ENCODE results near the gene FLYWCH1. TPM values are rescaled to one million over a fixed set of nuclear protein-coding genes. Genes with fewer than 3 reads are reported as not detected.

FLYWCH1 gene
- total RNA-seq, 2 donors from 2014 or later, result 41.4 to 97.1 TPM

DNA sequence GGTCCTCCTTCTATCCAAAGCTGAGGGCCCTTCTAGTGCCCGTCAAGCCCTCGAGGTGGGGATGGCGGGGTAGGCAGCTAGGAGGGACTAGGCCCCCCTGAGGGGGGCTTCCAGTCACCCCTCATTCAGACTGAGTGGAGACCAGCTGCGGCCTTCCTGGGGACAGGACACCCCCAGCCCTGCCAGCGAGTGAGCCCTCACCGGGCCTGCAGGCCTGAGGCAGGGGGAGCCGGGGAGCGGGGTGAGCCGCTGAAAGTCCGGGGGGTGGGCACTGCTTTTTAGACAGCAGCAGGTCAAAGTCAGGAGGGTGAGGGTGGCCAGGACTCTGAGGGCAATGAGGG is 43.7 kb downstream of the FLYWCH1 start:
- Mint-ChIP-seq H3K27ac (no peak overlapping the region), H3K4me3 (no peak overlapping the region), H3K4me1 (peaks cover 2% of the 10 kb centered on the region), H3K36me3 (ENCODE audit: low read depth) (no peaks in the 10 kb centered on the region), H3K27me3 (peaks cover 9% of the 10 kb centered on the region)
- no peaks in the 10 kb centered on the region for H3K9me3 ChIP-seq (ENCODE audit: control insufficient read depth, low read length, poor library complexity, severe bottlenecking)
- ATAC-seq (no peak), DNase-seq (no peak)

DNA sequence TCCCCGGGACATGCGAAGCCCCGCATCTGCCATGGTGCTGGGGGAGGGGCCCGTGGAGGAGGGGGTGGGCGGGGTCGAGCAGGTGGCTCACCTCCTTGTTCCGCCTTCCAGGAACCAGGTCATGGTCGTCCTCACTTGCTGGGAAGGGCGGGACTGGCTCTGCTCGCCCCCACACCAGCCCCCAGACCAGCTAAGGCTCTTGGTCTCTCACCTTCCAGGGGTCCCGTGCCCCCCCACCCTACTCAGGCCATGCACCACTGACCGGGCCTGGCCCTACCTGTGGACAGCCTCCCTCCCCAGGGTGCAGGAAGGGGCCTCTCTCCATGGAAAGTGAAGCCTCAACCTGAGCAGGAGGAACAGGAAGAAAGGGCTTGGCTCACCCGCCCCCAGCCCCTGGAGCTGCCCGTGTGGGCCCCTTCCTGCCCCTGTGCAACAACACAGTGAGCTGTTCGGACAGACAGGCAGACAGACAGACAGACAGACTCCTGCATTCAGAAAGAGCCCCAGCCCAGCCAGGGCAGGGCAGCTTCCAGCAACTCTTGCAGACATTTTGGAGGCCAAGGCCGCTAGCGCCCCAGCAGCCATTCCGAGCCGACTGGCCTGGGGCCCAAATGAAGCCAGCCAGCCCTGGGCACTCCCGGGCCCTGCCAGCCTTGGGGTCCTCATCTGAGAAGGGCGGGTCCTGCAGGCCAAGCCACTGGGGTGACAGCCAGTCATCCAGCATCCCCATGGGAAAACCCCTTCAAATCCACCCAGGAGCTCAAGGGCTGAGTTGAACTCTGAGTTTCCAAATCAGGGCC is 44.2 kb downstream of the FLYWCH1 start:
- Mint-ChIP-seq H3K27ac (no peak overlapping the region), H3K36me3 (ENCODE audit: low read depth) (no peaks in the 10 kb centered on the region), H3K27me3 (peaks cover 9% of the 10 kb centered on the region), H3K4me1 (peaks cover 2% of the 10 kb centered on the region), H3K4me3 (no peak overlapping the region)
- ATAC-seq (no peak), DNase-seq (no peak)
- no peaks in the 10 kb centered on the region for H3K9me3 ChIP-seq (ENCODE audit: control insufficient read depth, low read length, poor library complexity, severe bottlenecking)

DNA sequence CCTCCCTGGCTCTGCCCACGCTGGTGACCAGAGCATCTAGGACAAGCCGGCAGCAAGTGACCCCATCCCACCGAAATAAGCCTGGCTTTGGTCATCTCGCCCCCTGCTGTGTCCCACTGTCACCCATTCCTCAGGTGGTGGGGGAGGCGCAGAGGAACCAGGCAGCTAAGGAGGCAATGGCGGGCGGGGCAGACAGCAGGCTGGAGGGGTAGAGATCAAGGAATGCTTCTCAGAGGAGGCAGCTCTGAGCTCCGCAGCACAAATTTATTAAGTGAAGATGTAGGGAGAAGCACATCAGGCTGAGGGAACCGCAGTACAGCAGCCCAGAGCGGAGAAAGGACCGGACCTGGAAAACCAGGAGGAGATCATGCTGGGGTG is 44.8 kb downstream of the FLYWCH1 start:
- Mint-ChIP-seq H3K36me3 (ENCODE audit: low read depth) (no peaks in the 10 kb centered on the region), H3K4me3 (no peak overlapping the region), H3K4me1 (peaks cover 2% of the 10 kb centered on the region), H3K27me3 (peaks cover 11% of the 10 kb centered on the region), H3K27ac (no peak overlapping the region)
- H3K9me3 ChIP-seq (ENCODE audit: control insufficient read depth, low read length, poor library complexity, severe bottlenecking), result no peaks in the 10 kb centered on the region
- DNase-seq, result no peak
- no peak for ATAC-seq

DNA sequence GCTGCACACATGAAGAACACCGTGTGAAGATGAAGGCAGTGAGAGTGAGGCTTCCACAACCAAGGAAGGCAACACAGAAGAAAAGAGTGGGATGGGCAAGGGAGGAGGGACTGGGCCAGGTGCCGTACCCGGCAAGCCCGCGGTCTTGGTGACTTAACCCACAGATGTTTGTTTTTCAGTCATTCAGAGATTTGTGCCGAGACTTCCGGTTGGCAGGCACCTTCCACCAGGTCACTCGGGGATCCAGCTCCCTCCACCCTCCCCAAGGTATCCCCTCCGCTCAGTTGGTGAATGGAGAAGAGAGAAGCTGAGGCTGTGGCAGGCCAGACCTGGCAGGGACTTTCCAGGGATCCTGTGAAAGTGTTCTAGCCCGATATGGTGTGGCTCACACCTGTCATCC is 47.5 kb downstream of the FLYWCH1 start:
- ATAC-seq (no peak), DNase-seq (no peak)
- Mint-ChIP-seq H3K36me3 (ENCODE audit: low read depth) (peaks cover 2% of the 10 kb centered on the region), H3K4me1 (peaks cover 11% of the 10 kb centered on the region), H3K27me3 (peaks cover 17% of the 10 kb centered on the region), H3K4me3 (no peak overlapping the region), H3K27ac (no peak overlapping the region)
- H3K9me3 ChIP-seq (ENCODE audit: control insufficient read depth, low read length, poor library complexity, severe bottlenecking), result no peaks in the 10 kb centered on the region

DNA sequence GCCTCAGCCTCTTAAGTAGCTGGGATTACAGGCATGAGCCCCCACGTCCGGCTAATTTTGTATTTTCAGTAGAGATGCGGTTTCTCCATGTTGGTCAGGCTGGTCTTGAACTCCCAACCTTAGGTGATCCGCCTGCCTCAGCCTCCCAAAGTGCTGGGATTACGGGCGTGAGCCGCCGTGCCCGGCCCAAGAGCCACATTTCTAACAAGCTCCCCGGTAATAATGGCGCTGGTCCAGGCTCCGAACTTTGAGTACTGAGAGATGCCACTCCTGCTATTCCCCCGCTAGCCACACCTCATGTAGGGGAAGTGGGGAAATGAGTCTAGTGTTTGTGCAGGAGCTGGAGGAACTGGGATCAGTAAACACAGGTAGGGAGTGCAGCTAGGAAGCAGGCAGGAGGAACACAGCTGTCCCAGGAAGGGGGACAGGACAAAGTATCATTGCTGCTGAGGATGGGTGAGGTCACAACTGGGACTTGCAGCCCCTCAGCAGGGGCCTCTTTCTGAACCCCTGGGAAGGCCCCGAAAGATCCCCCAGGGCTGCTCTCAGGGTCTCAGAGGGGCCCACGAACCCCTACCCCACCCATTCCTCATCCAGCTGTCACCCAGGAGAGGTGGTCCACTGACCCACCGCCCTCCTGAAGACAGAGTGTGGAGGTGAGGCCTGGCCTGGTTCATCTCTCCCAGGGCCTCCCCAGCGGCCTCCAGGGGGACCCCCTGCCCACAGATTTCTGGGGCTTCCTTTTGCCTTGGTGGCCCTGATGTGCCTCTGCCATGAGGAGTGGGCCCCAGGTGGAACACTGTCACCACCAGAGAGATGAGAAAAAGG is 48.7 kb downstream of the FLYWCH1 start:
- H3K4me3 Mint-ChIP-seq, result no peak overlapping the region
- peaks cover 17% of the 10 kb centered on the region for H3K27me3 Mint-ChIP-seq
- H3K27ac Mint-ChIP-seq, result no peak overlapping the region
- DNase-seq (no peak), ATAC-seq (no peak)
- no peaks in the 10 kb centered on the region for H3K9me3 ChIP-seq (ENCODE audit: control insufficient read depth, low read length, poor library complexity, severe bottlenecking)
- H3K36me3 Mint-ChIP-seq (ENCODE audit: low read depth), result peaks cover 2% of the 10 kb centered on the region
- H3K4me1 Mint-ChIP-seq, result peaks cover 11% of the 10 kb centered on the region

DNA sequence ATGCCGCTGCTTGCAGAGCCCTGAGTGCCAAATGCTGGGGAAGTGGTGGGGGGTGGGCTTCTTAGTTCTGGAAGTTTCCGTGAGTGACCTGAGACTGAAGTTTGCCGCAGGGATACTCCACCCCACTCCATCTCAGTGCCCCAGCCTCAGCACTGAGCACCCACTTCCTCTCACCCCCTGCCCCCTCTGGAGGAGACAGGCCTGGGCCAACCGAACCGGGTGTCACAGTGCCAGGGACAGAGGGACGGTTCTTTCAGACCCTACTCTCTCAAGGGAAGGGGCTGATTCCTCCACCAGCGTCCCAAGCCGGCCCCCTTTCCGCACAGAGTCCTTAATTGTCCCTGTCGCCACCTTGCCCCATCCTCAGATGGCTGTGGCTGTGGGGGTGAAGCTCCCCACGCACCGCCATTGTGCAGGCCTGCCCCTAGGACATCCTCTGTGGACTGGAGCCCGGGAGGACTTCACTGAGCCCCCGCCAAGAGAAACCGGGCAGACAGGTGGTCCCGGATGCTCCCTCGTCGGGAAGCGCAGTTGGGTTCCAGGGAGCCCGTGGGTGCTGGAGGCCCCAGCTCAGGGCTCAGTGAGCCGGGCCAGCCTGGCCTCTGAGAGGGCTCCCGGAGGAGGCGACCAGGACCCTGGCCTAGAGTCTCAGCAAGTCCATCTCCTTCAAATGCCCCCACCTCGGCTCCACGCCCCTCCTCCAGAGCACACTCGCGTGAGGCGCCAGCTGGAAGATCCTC is 50.8 kb downstream of the FLYWCH1 start:
- peaks cover 2% of the 10 kb centered on the region for H3K36me3 Mint-ChIP-seq (ENCODE audit: low read depth)
- DNase-seq (no peak), ATAC-seq (no peak)
- peak overlapping the region; percentile 25 for H3K4me3 Mint-ChIP-seq
- peaks cover 11% of the 10 kb centered on the region for H3K4me1 Mint-ChIP-seq
- peaks cover 12% of the 10 kb centered on the region for H3K27me3 Mint-ChIP-seq
- no peaks in the 10 kb centered on the region for H3K9me3 ChIP-seq (ENCODE audit: control insufficient read depth, low read length, poor library complexity, severe bottlenecking)
- H3K27ac Mint-ChIP-seq, result no peak overlapping the region

DNA sequence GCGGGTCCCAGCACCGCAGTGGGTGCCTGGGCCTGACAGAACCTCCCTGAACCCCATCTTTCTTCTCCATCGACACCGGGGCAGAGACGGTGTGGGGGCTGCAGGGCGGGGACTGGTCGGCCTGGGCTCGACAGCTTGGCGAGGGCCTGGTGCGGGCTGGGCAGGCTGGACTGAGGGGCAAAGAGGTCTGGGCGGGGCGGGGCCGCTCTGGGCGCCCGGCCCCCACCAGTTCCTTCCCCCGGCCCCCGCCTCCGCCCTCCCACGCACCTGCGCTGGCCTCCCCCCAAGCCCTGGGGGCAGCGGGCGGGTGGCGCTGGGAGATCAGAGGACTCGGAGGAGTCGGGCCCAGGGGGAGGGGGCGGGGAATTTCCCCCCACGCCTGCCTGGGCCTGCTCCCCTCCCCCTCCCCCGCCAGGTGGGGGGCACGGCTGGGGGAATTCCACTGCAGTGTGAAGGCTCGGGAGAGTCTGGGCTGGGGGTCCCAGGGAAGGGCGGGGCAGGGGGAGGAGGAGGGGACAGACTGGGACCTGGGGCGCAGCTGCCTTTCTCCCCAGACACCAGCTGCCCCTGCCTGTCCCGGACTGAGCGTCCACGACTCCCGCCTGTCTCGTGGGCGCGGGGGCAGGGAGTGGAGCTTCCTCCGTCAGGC is 51.5 kb downstream of the FLYWCH1 start:
- ATAC-seq, result peak; percentile 33
- peak overlapping the region; percentile 92 for H3K4me3 Mint-ChIP-seq
- peaks cover 15% of the 10 kb centered on the region for H3K4me1 Mint-ChIP-seq
- DNase-seq, result peak in 1 of 3 donors; percentile 42
- H3K36me3 Mint-ChIP-seq (ENCODE audit: low read depth), result peaks cover 2% of the 10 kb centered on the region
- H3K9me3 ChIP-seq (ENCODE audit: control insufficient read depth, low read length, poor library complexity, severe bottlenecking), result no peaks in the 10 kb centered on the region
- H3K27ac Mint-ChIP-seq, result no peak overlapping the region
- H3K27me3 Mint-ChIP-seq, result peaks cover 16% of the 10 kb centered on the region

DNA sequence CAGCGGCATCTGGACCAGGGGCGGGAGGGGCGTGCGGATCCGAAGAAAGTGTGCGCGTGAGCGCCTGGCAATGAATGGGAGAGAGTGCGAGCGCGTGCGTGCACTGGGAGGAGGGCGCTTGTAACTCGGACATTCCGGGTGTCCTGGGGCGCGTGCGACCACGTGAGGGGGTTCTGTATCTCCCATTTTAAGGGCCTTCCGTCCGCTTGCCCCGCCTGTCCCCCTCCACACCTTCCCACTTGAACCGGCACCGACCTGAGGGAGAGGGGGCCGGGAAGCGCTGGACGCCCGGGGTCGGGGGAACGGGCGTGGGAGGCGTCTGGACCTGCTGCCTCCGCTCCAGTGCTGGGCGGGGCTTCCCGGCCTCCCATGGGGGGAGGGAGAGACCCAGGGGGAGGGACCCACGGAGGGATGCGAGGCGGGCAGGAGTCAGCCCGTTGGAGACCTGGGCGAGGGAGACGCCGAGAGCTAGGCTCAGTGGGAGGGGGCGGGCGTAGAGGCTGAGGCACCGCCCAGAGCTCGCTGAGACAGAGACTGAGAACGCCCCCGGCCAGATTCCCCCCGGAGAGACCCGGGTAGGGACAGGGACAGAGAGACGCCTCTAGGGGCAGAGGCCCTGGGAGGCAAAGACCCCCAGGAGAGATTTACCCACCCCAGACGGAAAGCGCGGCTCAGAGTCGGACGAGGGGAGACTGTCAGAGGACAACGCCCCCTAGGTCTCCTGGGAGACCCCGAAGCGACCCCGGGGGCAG is 52.2 kb downstream of the FLYWCH1 start, which contains the start of gene KREMEN2:
Gene KREMEN2, plus strand, starts transcription at position 553 of the 752 bp plus-strand sequence. CDS start 246 bp downstream, outside the sequence.
- H3K9me3 ChIP-seq (ENCODE audit: control insufficient read depth, low read length, poor library complexity, severe bottlenecking), result no peaks in the 10 kb centered on the region
- peak in 1 of 3 donors; percentile 38 for DNase-seq
- H3K27ac Mint-ChIP-seq, result no peak within 1 kb of the TSS
- peaks cover 20% of the 10 kb centered on the region for H3K4me1 Mint-ChIP-seq
- H3K36me3 Mint-ChIP-seq (ENCODE audit: low read depth), result peaks cover 2% of the 10 kb centered on the region
- H3K27me3 Mint-ChIP-seq, result peaks cover 23% of the 10 kb centered on the region
- H3K4me3 Mint-ChIP-seq, result peak within 1 kb of the TSS; percentile 92
- peak; percentile 14 for ATAC-seq

DNA sequence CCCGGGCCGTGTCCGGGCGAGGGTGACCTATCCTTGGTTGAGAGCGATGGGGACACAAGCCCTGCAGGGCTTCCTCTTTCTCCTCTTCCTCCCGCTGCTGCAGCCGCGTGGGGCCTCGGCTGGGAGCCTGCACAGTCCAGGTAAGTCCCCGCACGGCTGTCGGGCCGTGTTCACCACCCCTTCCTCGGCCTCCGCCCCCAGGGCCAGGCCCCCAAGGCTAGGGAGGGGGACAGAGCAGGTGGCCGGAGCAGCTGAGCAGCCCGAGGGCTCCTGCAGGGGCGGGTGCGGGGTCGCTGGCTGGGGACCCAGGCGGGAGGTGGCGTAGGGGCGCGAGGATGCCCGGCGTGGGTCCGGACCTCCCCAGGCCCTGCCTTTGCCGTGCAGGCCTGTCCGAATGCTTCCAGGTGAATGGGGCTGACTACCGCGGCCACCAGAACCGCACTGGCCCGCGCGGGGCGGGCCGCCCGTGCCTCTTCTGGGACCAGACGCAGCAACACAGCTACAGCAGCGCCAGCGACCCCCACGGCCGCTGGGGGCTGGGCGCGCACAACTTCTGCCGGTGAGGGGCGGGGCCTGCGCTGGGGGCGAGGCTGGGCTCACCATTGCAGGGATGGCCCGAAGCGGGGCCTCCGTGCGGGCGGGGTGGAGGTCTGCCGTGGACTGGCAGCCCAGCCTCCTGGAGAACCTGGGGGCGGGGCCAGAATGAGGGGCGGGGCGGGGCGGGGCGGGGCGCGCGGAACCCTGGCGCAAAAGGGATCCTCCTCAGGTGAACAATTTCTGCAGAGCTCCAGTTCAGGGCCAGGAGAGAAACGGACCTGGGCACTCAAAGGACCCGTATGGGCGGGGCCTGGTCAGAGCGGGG is 53.0 kb downstream of the FLYWCH1 start:
- Mint-ChIP-seq H3K27ac (no peak overlapping the region), H3K36me3 (ENCODE audit: low read depth) (peaks cover 2% of the 10 kb centered on the region), H3K27me3 (peaks cover 18% of the 10 kb centered on the region), H3K4me1 (peaks cover 20% of the 10 kb centered on the region), H3K4me3 (peak overlapping the region; percentile 92)
- DNase-seq (peak; percentile 39 to 66 (median 66)), ATAC-seq (peak; percentile 30)
- no peaks in the 10 kb centered on the region for H3K9me3 ChIP-seq (ENCODE audit: control insufficient read depth, low read length, poor library complexity, severe bottlenecking)

DNA sequence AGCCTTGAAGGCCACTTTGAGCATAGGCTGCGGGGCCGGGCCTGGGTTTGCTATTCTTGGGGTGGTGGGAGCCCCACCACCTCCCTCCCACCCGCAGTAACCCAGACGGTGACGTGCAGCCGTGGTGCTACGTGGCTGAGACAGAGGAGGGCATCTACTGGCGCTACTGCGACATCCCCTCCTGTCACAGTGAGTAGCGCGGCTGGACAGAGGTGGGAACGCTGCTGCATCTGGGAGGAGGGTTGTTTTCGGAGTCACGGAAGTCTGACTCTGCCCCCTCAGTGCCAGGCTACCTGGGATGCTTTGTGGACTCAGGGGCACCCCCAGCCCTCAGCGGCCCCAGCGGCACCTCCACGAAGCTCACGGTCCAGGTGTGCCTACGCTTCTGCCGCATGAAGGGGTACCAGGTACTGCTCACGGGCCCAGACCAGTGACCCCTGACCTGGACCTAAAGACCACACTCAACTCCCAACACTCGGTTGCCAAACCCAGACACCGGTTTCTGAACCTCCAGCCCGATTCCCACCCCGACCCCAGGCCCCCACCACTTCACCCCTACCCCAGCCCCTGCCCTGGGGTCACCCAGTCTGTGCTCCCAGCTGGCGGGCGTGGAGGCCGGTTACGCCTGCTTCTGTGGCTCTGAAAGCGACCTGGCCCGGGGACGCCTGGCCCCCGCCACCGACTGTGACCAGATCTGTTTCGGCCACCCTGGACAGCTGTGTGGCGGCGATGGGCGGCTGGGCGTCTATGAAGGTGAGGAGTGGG is 54.5 kb downstream of the FLYWCH1 start:
- ATAC-seq (no peak), DNase-seq (no peak)
- no peaks in the 10 kb centered on the region for H3K9me3 ChIP-seq (ENCODE audit: control insufficient read depth, low read length, poor library complexity, severe bottlenecking)
- Mint-ChIP-seq H3K27me3 (peaks cover 18% of the 10 kb centered on the region), H3K27ac (no peak overlapping the region), H3K4me1 (peaks cover 18% of the 10 kb centered on the region), H3K36me3 (ENCODE audit: low read depth) (peaks cover 2% of the 10 kb centered on the region), H3K4me3 (peak overlapping the region; percentile 92)

DNA sequence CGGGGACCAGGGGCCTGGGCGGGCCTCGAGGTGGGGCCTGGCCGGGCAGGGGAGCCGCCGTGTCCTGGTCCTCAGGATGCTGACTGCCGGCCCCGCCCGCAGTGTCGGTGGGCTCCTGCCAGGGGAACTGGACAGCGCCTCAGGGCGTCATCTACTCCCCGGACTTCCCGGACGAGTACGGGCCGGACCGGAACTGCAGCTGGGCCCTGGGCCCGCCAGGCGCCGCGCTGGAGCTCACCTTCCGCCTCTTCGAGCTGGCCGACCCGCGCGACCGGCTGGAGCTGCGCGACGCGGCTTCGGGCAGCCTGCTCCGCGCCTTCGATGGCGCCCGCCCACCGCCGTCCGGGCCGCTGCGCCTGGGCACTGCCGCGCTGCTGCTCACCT is 55.1 kb downstream of the FLYWCH1 start:
- Mint-ChIP-seq H3K27ac (no peak overlapping the region), H3K4me1 (peaks cover 16% of the 10 kb centered on the region), H3K36me3 (ENCODE audit: low read depth) (peaks cover under 1% of the 10 kb centered on the region), H3K27me3 (peaks cover 14% of the 10 kb centered on the region), H3K4me3 (no peak overlapping the region)
- no peaks in the 10 kb centered on the region for H3K9me3 ChIP-seq (ENCODE audit: control insufficient read depth, low read length, poor library complexity, severe bottlenecking)
- ATAC-seq (no peak), DNase-seq (no peak)

All from T-helper 17 cell (primary cell).